ENCODE data around the gene TROAP. TPM values are rescaled to one million over a fixed set of nuclear protein-coding genes. Genes with fewer than 3 reads are reported as not detected.
"Not testable (repeated sequence)": the region's sequence is repeated elsewhere in the genome, so short reads cannot be mapped to it uniquely, and the experiment has no call there.

Gene TROAP
- total RNA-seq, 1 donor from 2014 or later: 2.0 TPM

DNA sequence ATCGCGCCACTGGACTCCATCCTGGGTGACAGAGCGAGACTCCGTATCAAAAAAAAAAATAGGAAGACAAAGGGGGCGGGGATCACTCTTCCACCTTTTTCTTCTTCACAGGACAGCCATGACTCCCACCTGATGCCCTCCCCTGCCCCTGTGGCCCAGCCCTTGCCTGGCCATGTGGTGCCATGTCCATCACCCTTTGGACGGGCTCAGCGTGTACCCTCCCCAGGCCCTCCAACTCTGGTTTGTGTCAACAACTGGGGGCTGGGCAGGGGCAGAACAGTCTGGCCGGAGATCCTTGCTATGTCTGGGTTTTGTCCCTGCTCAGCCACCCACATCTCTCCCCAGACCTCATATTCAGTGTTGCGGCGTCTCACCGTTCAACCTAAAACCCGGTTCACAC lies 5.8 kb downstream of the TROAP start:
- DNase-seq (ENCODE audit: low spot score): no peak

GRCh38 chr12:49330032-49330619 lies 7.1 kb downstream of the TROAP start:
- no peak for DNase-seq (ENCODE audit: low spot score)

- DNase-seq (ENCODE audit: low spot score): no peak
Observed at GRCh38 chr12:49330631-49331379, 7.8 kb downstream of the TROAP start.

- DNase-seq (ENCODE audit: low spot score): peak; percentile 62
Observed at GRCh38 chr12:49331380-49332222, 8.5 kb downstream of the TROAP start.

GRCh38 chr12:49332441-49332861 lies 9.4 kb downstream of the TROAP start:
- DNase-seq (ENCODE audit: low spot score): no peak

DNA sequence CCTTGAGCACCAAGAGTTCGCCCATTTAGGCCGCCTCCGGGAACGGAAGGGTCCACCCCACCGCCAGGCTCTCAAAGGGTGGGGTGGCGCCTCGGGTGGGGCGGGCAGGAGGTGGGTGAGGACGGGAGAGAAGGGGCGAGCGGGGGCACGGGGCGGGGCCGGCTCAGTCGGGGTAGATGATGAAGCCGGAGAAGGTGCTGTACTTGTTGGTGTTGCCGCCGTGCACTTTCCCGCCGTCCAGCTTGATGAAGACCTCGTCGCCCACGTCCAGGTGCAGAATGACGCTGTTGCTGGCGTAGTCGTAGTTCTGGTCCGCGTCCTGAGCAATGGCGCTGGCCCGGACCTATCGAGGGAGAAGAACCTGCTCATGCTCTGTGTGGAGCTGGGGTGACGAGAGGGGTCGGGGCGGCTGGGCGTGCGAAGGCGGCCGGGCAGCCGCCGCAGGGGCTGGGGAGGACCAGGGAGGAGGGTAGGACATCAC lies 9.9 kb downstream of the TROAP start:
- DNase-seq (ENCODE audit: low spot score): no peak

- DNase-seq (ENCODE audit: low spot score): not testable (repeated sequence)
Observed at GRCh38 chr12:49333778-49334177, 10.7 kb downstream of the TROAP start.

- DNase-seq (ENCODE audit: low spot score): no peak
Observed at GRCh38 chr12:49334226-49334625, 11.2 kb downstream of the TROAP start.

DNA sequence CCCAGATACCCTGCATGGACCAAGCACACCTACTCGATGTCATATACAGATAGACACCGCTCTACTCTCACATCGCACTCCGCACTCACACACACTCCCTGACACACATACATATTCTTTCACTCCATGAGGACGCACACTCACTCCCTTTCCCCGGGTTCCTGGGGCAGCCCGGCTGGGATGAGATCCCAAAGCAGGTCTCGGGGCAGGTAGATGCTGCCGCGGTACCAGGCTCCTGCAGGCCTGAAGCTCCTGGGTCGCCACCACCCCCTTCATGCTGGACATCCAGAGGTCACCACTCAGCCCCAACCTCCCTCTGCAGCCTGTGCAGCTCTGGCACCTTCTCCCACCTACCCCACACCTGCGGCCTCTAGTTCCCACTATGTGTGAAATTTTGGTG lies 11.6 kb downstream of the TROAP start:
- DNase-seq (ENCODE audit: low spot score): no peak

DNA sequence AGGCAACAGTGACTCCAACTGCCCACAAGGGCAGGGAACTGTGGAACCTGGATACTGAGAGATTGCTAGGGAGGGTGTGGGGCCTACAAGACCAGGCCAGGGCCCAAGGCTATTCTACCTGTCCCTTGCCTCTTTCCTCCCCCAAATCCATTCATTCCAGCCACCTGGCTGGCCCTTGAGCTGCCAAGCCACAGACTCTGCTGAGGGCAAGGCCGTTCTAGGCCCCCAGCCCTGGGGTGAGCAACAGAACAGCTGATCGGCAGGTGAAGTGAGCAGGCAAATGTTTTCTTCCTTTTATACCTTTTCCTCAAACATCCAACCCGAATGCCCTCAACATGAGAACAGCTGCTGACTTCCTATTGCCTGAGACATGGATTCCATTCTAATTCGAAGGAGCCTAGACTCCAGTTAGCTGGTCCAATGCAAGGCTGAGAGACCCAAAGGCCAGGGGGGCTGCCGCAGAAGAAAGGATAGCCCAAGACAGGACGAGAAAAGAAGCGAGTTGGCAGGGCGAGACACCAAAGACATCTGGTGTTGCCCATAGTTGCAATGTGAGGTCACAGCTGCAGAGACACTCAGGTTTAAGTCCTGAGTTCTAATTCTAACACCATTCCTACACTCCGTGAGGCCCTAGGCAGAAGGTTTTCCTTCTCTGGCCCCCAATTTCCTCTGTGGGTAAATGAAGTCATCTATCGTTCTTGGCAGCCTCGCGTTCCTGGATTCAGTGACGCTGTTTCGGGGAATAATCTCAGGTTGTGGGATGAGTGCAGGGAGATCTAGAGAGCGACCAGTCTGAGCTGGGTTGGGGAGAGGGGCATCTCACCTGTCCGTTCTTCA lies 12.3 kb downstream of the TROAP start:
- no peak for DNase-seq (ENCODE audit: low spot score)

- DNase-seq (ENCODE audit: low spot score): no peak
Observed at GRCh38 chr12:49335955-49336644, 13.0 kb downstream of the TROAP start.

DNA sequence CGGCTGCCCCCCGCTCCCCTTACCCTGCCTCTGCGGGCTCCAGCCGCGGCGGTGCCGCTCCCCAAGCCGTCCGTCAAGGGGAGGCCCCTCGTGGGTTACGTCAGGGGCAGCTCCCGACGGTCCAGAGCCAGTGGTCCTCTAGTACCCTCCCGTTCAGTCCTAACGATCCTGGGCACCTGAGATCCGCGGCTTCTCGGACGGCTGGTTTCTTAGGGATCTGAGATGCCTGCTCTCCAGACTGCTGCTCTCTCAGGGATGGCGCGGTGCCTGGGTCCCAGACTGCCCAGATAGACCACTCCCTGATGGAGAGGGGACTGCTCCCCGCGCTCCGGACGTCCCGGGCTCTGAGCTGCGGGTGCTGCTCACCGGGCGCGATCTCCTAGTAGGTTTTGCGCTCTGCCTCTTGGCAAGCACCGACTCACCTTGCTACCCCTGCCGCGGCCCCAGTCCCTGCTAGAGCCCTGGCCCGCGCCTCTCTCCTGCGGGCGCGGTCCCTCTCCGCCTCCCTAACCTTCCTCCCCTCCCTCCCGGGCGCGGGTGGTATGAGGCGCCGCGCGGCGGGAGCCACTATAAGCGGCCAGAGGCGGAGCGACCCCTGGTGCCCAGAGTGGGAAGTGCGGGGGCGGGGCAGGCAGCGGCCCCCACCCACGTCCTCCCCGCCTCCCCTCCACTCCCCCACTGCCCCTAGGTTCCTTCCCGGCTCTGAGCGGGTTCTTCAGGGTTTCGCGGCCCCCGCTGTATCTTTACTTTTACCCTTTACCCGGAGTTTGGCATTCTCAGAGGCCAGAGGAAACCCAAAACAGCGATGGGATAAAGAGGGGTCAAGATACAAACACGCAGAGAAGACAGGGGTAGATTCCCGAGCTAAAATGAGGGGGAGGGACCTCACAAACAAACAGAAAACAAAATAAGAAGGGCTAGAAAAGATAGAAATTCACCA lies 13.9 kb downstream of the TROAP start, which contains the start of gene C1QL4:
Gene C1QL4 (minus strand): TSS at position 544 of the 940 bp plus-strand sequence. CDS start 711 bp downstream, outside the sequence.
- DNase-seq (ENCODE audit: low spot score): peak; percentile 82

DNA sequence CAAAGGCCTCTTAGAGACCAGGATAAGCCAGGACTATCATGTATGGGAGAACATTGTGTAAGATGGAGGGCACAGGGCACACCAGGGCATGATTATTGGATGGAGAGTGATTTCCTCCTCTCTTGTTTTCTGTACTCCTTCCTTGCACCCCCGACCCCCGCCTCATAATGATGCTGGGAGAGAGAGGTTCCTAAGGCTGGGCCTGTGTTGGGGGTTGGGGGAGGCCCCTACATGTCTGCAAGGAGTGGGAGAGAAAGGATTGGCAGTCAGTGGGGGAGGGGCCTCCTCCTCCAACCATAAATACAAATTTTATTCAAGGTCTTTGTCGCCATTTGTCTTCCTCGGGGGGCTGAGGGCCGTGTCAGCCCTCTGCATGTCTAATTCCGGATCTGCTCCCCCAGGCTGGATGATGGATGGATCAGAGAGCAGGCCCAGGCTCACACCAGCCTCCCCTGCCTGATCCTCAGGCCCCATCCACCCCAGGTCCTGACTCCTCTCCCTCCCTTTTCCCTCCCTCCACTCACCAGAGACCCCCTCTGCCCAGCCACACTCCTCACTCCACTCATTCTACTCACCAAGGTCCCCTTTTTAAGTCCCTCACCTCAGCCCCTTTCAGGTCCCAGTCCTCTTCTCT lies 15.9 kb downstream of the TROAP start:
- DNase-seq (ENCODE audit: low spot score): no peak

- DNase-seq (ENCODE audit: low spot score): no peak
Observed at GRCh38 chr12:49339464-49339861, 16.4 kb downstream of the TROAP start.

- DNase-seq (ENCODE audit: low spot score): no peak
Observed at GRCh38 chr12:49340095-49340870, 17.2 kb downstream of the TROAP start.

DNA sequence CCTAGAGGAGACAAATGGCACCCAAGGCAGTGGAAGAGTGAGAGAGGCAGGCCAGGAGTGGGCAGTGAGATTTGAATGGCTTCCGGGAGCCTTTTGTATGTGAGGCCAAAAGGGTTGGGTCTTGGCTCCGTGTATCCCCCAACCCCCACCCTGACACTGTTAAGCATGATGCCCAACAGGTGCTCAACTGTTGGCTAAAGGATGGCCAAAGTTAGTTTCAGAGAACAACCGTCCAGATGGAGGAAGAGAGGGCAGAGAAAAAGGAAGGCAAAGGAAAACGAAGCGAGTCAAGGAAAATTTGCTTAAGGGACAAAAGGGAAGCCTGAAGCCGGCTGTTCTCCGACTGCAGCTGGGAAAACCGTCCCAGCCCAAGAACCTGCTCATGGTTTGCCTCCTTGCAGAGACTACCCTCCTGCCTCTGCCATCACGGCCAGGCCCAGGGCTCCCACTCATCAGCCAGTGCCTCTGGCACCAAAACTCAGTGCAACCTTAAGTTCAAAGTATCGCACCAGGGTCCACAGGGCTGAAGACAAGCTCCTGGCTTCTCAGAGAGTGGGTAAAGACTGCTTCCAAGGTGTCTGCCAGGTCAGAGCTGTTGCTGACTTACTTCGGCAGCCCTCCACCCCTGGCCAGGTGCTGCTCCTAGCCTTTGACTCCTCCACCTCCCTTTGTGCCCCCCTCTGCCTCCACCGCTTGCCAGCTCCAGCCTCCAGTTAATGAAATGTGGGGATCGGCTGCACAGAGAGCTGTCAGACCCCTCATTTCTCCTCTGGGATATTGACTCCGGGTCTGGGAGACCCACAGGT lies 18.1 kb downstream of the TROAP start:
- DNase-seq (ENCODE audit: low spot score): no peak

DNA sequence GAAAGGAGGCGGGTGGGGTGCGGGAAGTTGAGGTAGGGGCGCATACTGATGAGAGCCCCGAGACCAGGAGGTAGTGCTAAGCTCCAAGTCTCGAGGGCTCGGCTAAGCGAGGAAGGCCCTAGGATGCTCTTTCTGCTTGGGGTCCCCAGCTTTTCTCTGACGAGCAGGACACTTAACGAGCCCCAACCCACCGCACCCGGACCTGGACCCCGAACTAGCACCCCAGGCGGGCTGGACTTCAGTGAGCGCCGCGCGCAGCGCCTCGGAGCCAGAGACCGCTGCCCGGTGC lies 18.7 kb downstream of the TROAP start:
- DNase-seq (ENCODE audit: low spot score): no peak
